H1 (cell line): ENCODE results near the gene B4GALT5.

Experiments used
- CBX8 ChIP-seq: fragments of 300-800, 300-1000 bp; sonication (generic); IDR thresholded peaks from 2 replicates; pipeline ENCODE4 v1.7.1; 2016; ENCODE audit warnings: low read depth, low read length, borderline replicate concordance
- CHD1 ChIP-seq: IDR thresholded peaks from 2 replicates; pipeline ENCODE4 v1.6.1; 2012; ENCODE audit warnings: low read depth, low read length, improper control_type of control experiment
- CTCF ChIP-seq, 3 experiments: IDR thresholded peaks; 1 replicate in 2 of 3; 2 replicates in 1 of 3; pipeline versions ENCODE4 v1.5.1 to v1.6.1; 2011; ENCODE audit warnings: low read length in 3 of 3, mild to moderate bottlenecking in 3 of 3, inconsistent platforms in 2 of 3, low read depth in 1 of 3, moderate library complexity in 1 of 3; ENCODE audit not compliant: insufficient read depth in 1 of 3; ENCODE audit errors: control extremely low read depth in 1 of 3
- POLR2A ChIP-seq, 2 experiments: IDR thresholded peaks; 1 replicate in 1 of 2; 2 replicates in 1 of 2; pipeline ENCODE4 v1.6.1; 2011; ENCODE audit warnings: low read depth in 2 of 2, low read length in 2 of 2, mild to moderate bottlenecking in 2 of 2; ENCODE audit errors: control extremely low read depth in 1 of 2
- POLR2AphosphoS5 ChIP-seq: IDR thresholded peaks from 2 replicates; pipeline ENCODE4 v1.6.1; 2011; ENCODE audit warnings: low read depth, low read length
- SIN3A ChIP-seq, 2 experiments: IDR thresholded peaks in 1 of 2; conservative IDR thresholded peaks in 1 of 2; 2 replicates each; pipeline ENCODE4 v1.6.1; 2011 to 2012; ENCODE audit warnings: low read length in 2 of 2, improper control_type of control experiment in 1 of 2, low read depth in 1 of 2, mild to moderate bottlenecking in 1 of 2

- no peak for TF ChIP-seq SIN3A (conservative IDR thresholded peaks at IDR 0.05 in 1 of 2, IDR thresholded peaks at IDR 0.05 in 1 of 2; ENCODE audit: low read depth in 1 of 2, low read length in 2 of 2)
- no peak for TF ChIP-seq POLR2A (IDR thresholded peaks at IDR 0.05; ENCODE audit: control extremely low read depth in 1 of 2, low read depth in 2 of 2, low read length in 2 of 2)
- TF ChIP-seq CTCF (IDR thresholded peaks at IDR 0.05; ENCODE audit: control extremely low read depth in 1 of 3, insufficient read depth in 1 of 3, low read depth in 1 of 3, low read length in 3 of 3): no peak
- TF ChIP-seq CBX8: no peak
- TF ChIP-seq CHD1: no peak
- TF ChIP-seq POLR2AphosphoS5: no peak
These were observed 55.2 kb downstream of the B4GALT5 start for GRCh38 chr20:49658508-49658907.
